Fibroblast of villous mesenchyme (primary cell): Measurements from ENCODE around the gene ZNF618. TPM values are rescaled to one million over a fixed set of nuclear protein-coding genes. Genes with fewer than 3 reads are reported as not detected.
A peak's percentile ranks its signal among the peaks of the same experiment; 100 is the strongest.

Experiments
- DNase-seq: peaks from one replicate; pipeline ENCODE4 v3.0.0-alpha.2; 2010; ENCODE audit warnings: low read depth
- H3K4me3 ChIP-seq: 2 replicates; pipeline ENCODE4 v1.5.1; 2011; ENCODE audit warnings: low read depth, mild to moderate bottlenecking, low read length
- total RNA-seq: library from RNA; depleted of rRNA; stranded (reverse); fragments of >200 nt; gene quantifications from 2 replicates; pipeline ENCODE4 v1.2.3, GENCODE V29; 2012
- TF ChIP-seq, protein P1 (sequence below): IDR thresholded peaks from 2 replicates; pipeline ENCODE4 v1.5.1; 2012; ENCODE audit warnings: low read depth, mild to moderate bottlenecking, low read length; ENCODE audit not compliant: insufficient read depth

Gene ZNF618
- total RNA-seq, 1 donor: 12.5 TPM

DNA sequence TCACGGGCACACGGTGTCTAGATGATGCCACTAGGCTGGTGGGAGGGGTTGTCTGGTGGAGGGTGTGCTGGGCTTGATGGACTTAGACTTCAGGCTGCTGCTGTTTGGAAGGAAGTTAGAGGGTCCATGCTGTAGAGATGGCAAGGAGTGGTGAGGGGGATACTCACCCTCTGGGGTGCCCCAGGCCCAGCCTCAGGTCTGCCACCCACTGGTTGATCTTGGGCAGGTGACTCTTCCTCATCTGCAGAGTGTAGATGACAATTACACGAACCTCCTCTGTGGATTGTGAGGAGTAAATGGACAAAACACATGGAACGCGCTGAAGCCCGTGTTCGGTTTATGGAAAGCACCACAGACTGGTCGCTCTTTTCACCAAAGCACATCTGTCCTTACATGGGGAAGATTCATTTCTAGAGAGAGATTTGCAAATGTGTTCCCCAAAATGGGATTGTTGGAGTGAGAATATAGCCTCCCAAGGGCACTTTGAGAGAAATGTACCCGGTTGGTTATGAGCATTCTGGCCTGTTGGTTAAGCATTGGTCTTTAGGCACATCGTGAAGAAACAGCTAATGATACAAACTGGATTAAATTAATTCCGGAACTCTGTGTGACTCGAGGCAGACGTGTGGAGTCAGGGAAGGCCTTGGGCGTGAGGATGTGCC is 58.2 kb downstream of the ZNF618 start:
- H3K4me3 ChIP-seq: no peak overlapping the region
- TF ChIP-seq, protein P1, sequence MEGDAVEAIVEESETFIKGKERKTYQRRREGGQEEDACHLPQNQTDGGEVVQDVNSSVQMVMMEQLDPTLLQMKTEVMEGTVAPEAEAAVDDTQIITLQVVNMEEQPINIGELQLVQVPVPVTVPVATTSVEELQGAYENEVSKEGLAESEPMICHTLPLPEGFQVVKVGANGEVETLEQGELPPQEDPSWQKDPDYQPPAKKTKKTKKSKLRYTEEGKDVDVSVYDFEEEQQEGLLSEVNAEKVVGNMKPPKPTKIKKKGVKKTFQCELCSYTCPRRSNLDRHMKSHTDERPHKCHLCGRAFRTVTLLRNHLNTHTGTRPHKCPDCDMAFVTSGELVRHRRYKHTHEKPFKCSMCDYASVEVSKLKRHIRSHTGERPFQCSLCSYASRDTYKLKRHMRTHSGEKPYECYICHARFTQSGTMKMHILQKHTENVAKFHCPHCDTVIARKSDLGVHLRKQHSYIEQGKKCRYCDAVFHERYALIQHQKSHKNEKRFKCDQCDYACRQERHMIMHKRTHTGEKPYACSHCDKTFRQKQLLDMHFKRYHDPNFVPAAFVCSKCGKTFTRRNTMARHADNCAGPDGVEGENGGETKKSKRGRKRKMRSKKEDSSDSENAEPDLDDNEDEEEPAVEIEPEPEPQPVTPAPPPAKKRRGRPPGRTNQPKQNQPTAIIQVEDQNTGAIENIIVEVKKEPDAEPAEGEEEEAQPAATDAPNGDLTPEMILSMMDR: no peak
- DNase-seq: no peak

DNA sequence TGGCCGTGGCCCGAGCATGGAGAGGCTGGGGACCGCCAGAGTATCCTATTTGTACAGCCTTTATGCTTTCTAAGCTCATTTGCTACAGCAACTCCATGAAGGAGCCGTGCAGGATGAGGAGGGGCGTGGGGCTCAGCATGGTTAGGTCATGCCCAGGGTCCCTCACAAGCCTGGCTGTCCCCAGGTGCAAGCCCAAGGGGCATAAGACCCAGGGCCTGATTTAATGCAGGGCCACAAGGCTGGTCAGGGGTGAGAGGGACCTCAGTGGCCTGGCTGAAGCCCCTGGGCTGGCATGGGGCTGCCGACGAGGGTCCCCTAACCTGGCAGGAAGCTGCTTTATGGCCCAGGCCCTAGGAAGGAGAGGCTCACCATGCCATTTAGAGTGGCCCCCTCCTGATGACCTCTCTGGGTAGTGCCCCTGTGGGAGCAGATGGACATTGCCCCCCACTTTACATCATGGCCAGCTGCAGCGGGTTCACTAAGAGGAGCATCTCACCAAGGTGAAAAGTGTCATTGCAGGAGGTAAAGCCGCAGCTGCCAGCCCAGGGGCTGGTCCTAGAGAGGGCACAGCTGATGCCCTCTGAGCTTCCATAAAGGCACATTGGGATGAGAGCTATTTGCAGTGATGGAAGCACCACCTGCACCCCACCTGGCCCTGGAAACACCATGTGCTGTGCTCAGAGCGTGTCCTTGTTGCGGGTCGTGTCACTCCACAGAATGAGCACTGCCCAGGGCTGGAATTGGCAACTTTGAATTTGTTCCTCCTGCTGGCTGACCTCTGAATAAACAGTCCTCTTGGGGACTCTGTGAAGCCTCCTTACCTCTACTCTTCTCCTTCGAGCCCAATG is 58.9 kb downstream of the ZNF618 start:
- no peak for DNase-seq
- TF ChIP-seq, protein P1: no peak
- no peak overlapping the region for H3K4me3 ChIP-seq

DNA sequence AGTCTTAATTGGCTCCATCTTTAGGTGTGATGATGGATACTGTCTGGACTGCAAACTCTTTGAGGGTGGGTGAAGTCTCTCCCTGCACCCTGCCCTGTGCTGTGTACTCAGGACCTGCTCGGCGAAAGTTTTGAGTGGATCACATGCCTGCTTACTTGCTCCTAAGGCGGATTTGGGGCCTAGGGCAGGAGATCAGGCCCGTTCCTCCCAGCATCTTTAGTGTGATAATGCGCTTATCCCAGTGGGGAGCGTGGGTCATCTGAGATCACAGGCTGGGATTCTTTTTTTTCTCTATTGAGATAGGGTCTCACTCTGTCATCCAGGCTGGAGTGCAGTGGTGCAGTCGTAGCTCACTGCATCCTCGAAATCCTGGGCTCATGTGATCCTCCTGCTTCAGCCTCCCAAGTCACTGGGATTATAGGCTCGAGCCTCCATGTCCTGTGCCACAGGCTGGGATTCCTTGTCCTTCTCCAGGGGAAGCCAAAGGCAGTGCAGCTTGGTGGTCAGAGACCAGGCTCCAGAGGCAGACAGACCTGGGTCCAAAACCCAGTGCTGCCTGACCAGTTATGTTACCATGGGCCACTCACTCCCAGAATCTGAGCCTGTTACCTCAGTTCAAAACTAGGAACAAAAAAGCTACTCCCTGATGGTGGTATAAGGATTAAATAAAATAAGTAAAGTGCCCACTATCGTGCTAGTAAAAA is 59.7 kb downstream of the ZNF618 start:
- H3K4me3 ChIP-seq: no peak overlapping the region
- TF ChIP-seq, protein P1: no peak
- no peak for DNase-seq

DNA sequence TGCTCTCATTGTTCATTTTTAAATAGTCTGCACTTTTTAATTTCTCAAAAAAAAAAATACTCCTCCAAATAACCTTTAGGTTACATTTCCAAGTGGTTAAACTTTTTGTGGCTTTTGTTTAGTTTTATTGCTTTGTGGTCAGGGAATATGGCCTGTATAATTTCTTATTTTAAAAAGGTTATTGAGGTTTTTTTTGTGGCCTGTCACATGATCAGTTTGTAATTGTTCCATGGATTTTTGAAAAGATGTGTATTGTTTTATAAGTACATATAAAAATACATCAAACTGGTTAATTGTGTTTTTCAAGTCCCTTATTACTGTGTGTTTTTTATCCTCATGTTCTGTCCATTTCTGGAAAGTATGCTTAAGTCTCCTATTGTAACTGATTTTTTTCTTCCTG is 64.0 kb downstream of the ZNF618 start:
- no peak overlapping the region for H3K4me3 ChIP-seq
- DNase-seq: peak; percentile 48
- TF ChIP-seq, protein P1: no peak

DNA sequence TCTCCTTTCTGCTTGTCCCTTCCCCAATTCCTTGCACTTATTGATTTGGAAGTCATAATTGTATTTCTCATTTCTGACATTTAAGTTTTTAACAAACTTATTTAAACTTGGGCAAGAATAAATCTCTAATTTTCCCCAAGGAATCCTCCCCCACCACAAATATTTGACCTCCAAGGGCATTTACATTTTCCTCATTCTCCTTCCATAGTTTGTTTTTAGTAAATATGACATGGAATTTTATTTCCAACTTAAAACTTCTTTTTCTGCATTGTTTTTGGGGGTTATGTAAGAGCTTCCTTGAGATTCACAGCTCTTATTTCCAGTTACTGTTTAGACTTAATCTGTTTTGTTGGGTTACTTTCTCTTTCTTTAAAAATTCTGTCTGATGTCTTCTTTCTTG is 64.9 kb downstream of the ZNF618 start:
- DNase-seq: peak; percentile 38
- no peak overlapping the region for H3K4me3 ChIP-seq
- TF ChIP-seq, protein P1: no peak

DNA sequence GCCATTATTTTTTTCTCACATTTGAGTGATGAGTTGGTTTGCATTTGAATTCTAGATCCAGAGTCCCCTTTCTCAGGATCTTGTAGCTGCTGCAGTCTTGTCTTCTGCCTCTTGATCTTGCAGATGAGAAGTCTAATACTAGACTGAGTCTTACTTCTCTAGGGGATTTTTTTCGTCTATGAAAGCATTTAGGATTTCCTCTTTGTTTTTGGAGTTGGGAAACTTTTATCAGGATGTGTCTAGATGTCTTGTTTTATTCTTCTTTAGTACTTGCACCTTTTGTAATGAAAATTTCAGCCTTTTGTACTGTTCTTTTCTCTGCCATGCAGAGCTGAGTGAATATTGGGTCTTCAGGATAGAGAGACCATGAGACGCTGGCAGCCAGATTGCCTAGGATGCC is 65.4 kb downstream of the ZNF618 start:
- no peak overlapping the region for H3K4me3 ChIP-seq
- TF ChIP-seq, protein P1: no peak
- DNase-seq: no peak
